SU-DHL-6 (cell line): ENCODE measurements around the gene SYNRG.

ENCODE experiments used
- EZH2phosphoT487 ChIP-seq: fragments of 200-600 bp; sonication (generic), shearing (Covaris generic); conservative IDR thresholded peaks from 2 replicates; pipeline ENCODE4 v1.6.1; 2018; ENCODE audit warnings: mild to moderate bottlenecking, antibody characterized with exemption, low read length, moderate library complexity, mixed read lengths
- TF ChIP-seq, protein P1 (sequence below): fragments of 200-600 bp; sonication (generic); IDR thresholded peaks from one replicate; pipeline ENCODE4 v1.5.1; 2017; ENCODE audit warnings: antibody characterized with exemption, mild to moderate bottlenecking, low read length, moderate library complexity; ENCODE audit not compliant: insufficient read depth, poor library complexity, severe bottlenecking

DNA sequence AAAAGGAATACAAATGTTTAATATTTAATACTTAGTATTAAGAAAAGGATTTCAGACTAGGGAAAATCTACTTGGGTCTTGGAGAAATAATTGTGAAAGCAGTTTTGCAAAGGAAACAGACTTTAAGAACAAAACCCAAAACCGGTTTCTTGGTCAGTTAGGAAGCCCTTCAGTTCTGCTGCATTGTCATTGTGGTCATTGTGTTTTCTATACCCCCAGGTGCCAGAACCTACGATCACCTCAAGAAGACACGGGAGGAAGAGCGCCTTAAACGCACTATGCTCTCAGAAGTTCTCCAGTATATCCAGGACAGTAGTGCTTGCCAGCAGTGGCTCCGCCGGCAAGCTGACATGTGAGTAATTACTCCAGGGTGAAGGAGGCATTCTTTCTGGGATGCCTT, 139.0 kb downstream of the SYNRG start:
- TF ChIP-seq, protein P1, sequence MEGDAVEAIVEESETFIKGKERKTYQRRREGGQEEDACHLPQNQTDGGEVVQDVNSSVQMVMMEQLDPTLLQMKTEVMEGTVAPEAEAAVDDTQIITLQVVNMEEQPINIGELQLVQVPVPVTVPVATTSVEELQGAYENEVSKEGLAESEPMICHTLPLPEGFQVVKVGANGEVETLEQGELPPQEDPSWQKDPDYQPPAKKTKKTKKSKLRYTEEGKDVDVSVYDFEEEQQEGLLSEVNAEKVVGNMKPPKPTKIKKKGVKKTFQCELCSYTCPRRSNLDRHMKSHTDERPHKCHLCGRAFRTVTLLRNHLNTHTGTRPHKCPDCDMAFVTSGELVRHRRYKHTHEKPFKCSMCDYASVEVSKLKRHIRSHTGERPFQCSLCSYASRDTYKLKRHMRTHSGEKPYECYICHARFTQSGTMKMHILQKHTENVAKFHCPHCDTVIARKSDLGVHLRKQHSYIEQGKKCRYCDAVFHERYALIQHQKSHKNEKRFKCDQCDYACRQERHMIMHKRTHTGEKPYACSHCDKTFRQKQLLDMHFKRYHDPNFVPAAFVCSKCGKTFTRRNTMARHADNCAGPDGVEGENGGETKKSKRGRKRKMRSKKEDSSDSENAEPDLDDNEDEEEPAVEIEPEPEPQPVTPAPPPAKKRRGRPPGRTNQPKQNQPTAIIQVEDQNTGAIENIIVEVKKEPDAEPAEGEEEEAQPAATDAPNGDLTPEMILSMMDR, result no peak
- TF ChIP-seq EZH2phosphoT487, result no peak
